ENCODE data around the gene PBX2. TPM values are rescaled to one million over a fixed set of nuclear protein-coding genes. Genes with fewer than 3 reads are reported as not detected.
"Not testable (repeated sequence)": the region's sequence is repeated elsewhere in the genome, so short reads cannot be mapped to it uniquely, and the experiment has no call there.

The PBX2 gene
- total RNA-seq, 1 donor from 2014 or later: 11.8 TPM

- no peak for DNase-seq (ENCODE audit: low spot score in 2 of 2)
- no peak for FAIRE-seq
Observed at GRCh38 chr6:32203426-32204267, 13.6 kb upstream of the PBX2 start.

DNA sequence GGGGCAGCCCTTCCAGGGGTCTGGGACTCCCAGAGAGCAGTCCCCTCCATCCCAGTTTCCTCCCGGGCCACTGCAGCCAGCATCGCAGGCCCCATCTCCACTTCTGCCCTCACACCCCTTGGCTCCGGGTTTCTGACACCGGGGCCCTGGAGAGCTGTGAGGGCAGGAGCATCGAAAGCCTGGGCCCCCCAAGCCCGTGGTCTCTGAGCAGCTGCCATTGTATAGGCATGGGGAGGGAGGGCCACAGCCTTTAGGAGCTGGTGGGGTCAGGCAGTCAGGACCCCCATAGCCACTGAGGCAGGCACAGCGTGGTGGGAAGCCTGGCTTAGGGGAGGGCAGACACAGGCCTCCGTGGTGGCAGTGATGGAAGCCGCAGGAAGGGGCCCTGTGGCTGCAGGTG lies 12.2 kb upstream of the PBX2 start:
- DNase-seq (ENCODE audit: low spot score in 2 of 2) (no peak), FAIRE-seq (no peak)

GRCh38 chr6:32200711-32201475 lies 10.9 kb upstream of the PBX2 start:
- DNase-seq (ENCODE audit: low spot score in 2 of 2) (no peak), FAIRE-seq (no peak)

- DNase-seq (ENCODE audit: low spot score in 2 of 2): no peak
- no peak for FAIRE-seq
Observed at GRCh38 chr6:32198866-32199265, 8.9 kb upstream of the PBX2 start.

GRCh38 chr6:32198345-32198696 lies 8.3 kb upstream of the PBX2 start:
- no peak for DNase-seq (ENCODE audit: low spot score in 2 of 2)
- no peak for FAIRE-seq

DNA sequence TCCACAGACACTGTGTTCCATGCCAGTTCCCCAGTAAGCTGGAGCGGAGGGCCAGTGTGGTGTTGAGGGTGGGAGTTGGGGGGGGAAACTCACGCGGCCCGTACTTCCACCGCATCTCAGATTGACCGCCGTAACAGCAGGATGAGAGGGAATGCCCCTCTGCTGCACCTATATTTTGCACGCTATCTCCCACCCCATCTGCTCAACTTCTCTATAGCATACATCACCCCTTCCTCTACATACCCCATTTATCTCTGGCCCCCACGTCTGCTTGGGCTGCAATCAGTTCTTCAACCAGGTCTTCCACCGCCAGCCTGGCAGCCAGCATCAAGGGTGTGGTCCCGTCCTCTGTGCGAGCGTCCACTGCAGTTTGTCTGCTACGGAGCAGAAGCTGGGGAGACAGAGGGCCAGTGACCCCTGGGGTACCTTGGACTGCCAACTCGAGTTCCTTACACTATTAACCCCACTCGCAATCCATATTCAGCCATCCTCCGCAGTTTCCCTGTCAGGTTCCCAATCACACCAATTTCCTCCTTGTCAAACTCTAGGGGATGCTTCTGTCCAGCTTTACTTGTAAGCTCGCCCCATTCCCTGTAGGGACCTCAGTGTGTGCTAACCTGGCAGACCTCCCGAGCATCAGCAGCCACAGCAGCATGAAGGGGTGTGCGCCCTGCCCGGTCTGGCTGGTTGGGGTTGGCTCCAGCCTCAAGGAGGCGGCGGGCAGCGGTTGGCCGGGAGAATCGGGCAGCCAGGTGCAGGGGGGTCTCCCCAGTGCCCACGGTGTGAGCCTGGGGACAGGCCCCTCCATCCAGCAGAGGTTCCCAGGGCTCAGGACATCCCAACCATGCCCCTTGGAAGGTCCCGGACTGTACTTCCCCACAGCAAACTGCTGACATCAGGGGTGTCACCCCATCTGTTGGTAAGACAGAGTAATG lies 6.9 kb upstream of the PBX2 start:
- DNase-seq (ENCODE audit: low spot score in 2 of 2) (no peak), FAIRE-seq (no peak)

DNA sequence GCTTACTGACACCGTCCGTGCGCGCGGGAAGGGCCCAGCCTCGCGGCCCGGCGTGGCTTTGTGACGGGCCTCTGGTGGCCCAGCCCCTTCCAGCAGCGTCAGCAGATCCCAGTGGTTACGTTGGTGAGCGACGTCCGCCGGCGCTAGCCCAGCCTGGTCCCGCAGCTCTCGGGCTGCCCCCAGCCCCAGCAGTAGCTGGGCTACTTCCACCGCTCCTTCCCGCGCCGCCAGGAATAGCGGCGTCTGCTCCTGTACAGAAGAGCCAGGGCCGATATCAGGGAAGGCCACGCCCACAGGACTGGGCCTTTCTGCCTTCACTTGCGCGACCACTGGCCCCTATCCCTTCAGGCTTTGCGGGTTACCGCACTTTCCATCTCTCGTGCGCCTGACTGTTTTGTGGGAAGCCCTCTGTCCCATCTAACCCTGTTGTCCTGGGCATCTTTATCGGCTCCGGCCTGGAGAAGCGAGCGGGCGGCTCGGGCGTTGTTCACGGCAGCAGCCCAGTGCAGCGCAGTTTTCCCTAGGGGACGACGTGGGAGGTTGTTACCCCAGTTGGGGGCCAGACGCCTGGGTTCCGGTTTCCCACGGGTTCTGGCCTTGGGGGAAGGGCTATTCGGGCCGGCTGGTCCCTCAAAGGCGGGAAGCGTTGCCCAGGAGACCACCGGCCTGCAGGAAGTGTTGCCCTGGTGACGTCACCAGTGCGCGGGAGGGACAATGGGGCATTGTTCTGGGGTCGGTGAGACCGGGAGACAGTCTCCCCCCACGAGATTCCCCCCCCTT lies 6.1 kb upstream of the PBX2 start:
- no peak for FAIRE-seq
- peak; percentile 87 to 88 for DNase-seq (ENCODE audit: low spot score in 2 of 2)

DNA sequence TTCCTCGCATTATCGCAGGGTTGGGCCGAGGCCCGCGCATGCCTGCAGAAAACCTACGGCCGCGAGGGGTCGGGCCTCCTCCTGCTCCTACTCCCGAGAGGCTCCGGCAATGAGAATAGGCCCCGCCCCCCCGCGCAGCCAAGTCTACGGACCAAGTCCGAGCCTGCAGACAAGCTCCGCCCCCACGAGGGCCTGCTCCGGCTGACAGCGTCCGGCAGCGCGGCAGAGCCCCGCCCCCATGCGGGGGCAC lies 5.6 kb upstream of the PBX2 start:
- DNase-seq (ENCODE audit: low spot score in 2 of 2) (peak; percentile 92 to 95), FAIRE-seq (peak; percentile 21)

DNA sequence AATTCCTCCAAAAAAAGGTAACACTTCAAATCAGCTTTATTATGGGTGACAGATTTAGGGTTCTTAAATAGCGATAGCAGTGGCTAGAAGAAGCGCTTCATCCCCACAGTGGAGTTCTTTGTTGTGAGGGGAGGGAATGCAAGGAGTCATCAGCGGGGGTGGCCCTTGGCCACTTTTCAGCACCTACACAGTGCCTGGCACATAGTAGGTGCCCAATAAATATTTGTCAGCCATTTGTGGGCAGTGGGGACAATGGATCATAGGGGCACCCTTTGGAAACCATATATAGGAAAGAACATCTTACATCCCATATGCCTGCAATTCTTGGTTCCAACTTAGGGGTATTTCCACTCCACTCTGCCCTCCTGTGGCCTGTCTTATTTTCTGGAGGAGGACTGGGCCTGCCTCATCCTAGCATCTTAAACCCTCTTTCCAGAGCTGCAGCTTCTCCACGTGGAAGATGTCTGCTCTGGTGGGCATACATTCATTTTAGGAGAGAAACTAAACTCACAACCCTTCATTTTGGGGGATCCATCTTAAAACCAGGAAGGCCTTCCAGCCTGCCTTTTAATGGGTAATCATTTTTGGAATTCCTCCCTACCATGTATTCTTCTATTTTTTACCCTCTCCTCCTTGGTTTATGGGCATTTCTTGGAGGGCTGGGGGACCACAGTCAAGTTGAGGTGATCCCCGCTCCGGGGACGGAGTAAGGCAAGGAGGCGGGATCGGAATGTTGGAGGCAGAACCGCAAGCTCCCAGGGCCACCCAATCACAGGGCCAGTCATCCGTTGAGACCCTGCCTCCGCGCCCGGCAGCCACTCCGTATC lies 5.0 kb upstream of the PBX2 start:
- DNase-seq (ENCODE audit: low spot score in 2 of 2) (no peak), FAIRE-seq (no peak)

- DNase-seq (ENCODE audit: low spot score in 2 of 2) (no peak), FAIRE-seq (no peak)
Observed at GRCh38 chr6:32194388-32194787, 4.4 kb upstream of the PBX2 start.

DNA sequence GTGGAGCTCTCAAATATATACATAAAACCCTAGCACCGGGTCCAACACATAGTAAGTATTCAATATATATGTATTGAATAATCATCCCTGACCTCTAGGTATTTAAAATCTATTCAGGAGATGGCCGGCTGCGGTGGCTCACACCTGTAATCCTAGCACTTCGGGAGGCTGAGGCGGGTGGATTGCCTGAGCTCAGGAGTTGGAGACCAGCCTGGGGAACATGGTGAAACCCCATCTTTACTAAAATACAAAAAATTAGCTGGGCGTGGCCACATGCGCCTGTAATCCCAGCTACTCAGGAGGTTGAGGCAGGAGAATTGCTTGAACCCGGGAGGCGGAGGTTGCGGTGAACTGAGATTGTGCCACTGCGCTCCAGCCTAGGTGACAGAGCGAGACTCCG lies 3.1 kb upstream of the PBX2 start:
- DNase-seq (ENCODE audit: low spot score in 2 of 2); FAIRE-seq: not testable (repeated sequence)

- DNase-seq (ENCODE audit: low spot score in 2 of 2) (no peak), FAIRE-seq (no peak)
Observed at GRCh38 chr6:32192608-32193039, 2.6 kb upstream of the PBX2 start, which contains the start of gene GPSM3. TSS of gene GPSM3 (minus strand) at chr6:32192643. CDS start at chr6:32192513, 130 bp downstream.

DNA sequence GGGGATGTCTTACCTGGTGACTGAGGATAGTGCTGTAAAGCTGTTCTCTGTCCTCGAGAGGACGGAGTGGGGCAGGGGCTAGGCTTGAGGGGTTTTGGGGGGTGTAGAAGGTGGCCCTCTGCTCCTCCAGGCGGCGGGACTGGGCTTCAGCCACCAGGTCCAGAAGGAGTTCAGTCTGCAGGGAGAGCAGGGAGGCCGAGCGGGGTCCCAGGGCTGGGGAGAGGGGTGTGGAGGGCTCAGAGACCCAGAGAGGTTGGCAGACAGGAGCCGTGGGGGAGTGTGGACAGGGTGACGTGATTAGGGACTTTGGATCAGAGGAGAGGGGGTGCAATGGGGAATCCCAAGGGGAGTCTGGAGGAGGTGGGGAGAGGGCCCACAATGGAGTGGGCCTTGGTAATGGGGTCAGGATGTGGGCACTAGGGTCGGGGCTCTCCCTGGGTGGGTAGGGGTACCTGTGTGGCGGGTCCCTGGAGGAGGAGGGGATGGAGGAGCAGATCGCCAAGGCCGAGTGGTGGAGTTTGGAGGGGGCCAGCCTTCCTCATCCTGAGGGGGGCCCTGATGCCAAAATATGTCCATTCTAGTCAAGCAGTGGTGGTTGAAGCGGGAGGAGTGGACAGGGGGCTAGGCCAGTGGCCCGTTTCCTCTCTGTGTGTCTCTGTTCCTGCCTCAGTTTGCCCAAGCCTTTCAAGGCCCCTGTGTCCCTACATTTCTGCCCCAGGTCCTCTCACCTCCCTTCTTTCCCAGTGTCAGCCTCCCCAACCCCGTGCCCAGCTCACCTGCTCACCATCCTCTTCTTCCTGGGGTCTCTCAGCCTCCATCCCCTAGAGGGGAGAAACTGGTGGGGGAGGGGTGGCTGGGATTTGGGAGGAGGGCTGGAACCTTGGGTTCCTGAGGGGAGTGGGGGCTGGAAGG lies 1.9 kb upstream of the PBX2 start:
- no peak for DNase-seq (ENCODE audit: low spot score in 2 of 2)
- no peak for FAIRE-seq

DNA sequence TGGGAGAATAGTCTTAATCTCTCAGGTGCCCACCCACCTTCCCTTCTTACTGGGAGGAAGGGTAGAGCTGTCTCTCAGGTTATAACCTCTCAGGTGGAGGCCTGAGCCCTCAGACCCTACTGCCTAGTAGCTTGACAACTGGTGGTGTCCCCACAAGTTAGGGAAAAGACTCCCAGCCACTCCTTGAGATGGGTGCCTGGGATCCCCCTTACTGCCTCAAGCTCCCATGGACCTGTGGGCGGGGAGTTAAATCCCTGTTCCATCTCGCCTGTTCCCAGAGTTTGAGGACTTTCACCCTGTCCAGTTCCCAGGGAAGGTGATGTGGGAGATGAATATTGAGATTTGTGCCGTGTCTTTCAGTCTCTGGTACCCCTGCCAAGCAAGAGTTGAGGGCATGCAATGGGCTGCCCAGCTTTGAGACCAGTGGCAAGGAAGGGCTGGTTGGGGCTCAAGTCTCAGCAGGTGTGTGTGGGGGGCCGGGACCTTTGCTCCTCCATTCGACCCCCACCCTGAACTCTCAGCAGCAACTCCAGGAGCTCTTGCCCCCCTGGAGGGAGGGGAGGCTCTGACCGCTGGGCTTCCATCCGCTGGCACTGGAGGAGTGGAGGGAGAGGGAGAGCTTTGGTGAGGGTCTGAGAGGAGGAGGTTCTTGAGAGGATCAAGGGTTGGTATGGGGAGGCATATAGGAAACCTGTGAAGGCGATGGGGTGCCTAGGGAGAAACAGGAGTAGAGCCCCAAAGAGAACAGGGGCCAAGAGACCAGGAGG lies 1.1 kb upstream of the PBX2 start:
- FAIRE-seq: no peak
- DNase-seq (ENCODE audit: low spot score in 2 of 2): no peak

GRCh38 chr6:32189742-32190053 lies 304 bp downstream of the PBX2 start:
- no peak for DNase-seq (ENCODE audit: low spot score in 2 of 2)
- FAIRE-seq: no peak

DNA sequence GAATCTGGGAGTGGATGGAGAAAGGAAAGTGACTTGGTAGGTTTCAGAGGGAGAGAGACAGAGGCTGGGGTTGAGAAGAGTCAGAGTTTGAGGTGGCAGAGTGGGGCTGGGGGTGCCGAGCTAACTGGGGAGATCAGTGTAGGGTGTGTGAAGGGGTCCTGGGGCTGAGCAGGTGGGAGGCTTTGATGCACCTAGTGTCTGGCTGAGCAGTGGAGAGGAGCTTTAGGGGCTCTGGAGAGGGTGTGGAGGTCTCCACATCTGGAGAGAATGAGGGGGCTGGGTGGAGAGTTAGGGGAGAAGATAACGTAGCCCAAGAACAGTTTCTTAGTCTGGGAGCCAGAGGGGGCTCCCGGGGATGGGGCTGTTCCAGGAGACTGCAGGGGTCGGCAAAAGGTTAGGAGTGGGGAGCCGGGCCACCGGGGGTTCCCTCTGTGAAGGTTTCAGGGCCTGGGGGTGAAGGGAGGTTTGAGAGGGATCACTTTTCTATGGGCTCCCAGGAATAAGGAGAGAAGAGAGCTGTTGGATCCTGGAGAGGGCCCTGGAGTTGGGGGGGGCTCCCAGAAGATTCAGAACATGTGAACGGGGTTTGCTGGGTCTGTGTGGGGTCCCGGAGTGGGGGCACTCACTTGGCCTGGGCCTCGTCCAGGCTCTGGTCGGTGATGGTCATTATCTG lies 797 bp downstream of the PBX2 start:
- FAIRE-seq (no peak), DNase-seq (ENCODE audit: low spot score in 2 of 2) (no peak)

Measured in frontal cortex (tissue), 4 donors.